ENCODE results near the gene PAPOLB. TPM values are rescaled to one million over a fixed set of nuclear protein-coding genes. Genes with fewer than 3 reads are reported as not detected.
"Not testable (repeated sequence)": the region's sequence is repeated elsewhere in the genome, so short reads cannot be mapped to it uniquely, and the experiment has no call there.

The PAPOLB gene
- total RNA-seq, 5 donors from 2014 or later (not counting 1 experiment from before 2014, with no cell fraction given) = not detected

GRCh38 chr7:4894482-4894881, 32.7 kb upstream of the PAPOLB start:
- Mint-ChIP-seq H3K27me3 (peaks cover 0 to 9% of the 10 kb centered on the region in 2 donors), H3K36me3 (no peaks in the 10 kb centered on the region), H3K4me1 (no peaks in the 10 kb centered on the region), H3K27ac (no peak overlapping the region), H3K9me3 (peaks cover 0 to 7% (median 4%) of the 10 kb centered on the region in 3 donors), H3K4me3 (no peak overlapping the region)
- WGBS (ENCODE audit: insufficient coverage) = 85% methylated on average over 9 of the region's 9 CpGs
- DNase-seq (no peak), ATAC-seq (replicated peaks in 1 of 4) (no peak)
- ChIA-PET CTCF (no interaction called here), POLR2A (no interaction called here)
- Histone ChIP-seq H3K27me3 (replicated peaks in 1 of 2; ENCODE audit: control insufficient read depth in 2 of 2, extremely low read depth in 1 of 2, insufficient read depth in 2 of 2, low read length in 1 of 2) (peaks cover 0 to 16% of the 10 kb centered on the region in 2 experiments), H3K36me3 (ENCODE audit: control insufficient read depth in 2 of 2, extremely low read depth in 1 of 2, insufficient read depth in 1 of 2, low read length in 1 of 2) (no peaks in the 10 kb centered on the region), H3K4me1 (ENCODE audit: control insufficient read depth in 1 of 2, extremely low read depth in 1 of 2, insufficient read depth in 2 of 2, low read length in 2 of 2) (no peaks in the 10 kb centered on the region), H3K4me3 (ENCODE audit: control insufficient read depth in 1 of 2, extremely low read depth in 1 of 2, low read length in 1 of 2) (no peak overlapping the region), H3K9me3 (no peaks in the 10 kb centered on the region), H3K27ac (ENCODE audit: low read length) (no peak overlapping the region)

GRCh38 chr7:4893929-4894475, 32.2 kb upstream of the PAPOLB start:
- Mint-ChIP-seq H3K9me3 (peaks cover 0 to 7% (median 4%) of the 10 kb centered on the region in 3 donors), H3K4me3 (no peak overlapping the region), H3K4me1 (no peaks in the 10 kb centered on the region), H3K27me3 (peaks cover 3 to 9% of the 10 kb centered on the region in 2 donors), H3K27ac (no peak overlapping the region), H3K36me3 (no peaks in the 10 kb centered on the region)
- H3K36me3 ChIP-seq (ENCODE audit: control insufficient read depth in 2 of 2, extremely low read depth in 1 of 2, insufficient read depth in 1 of 2, low read length in 1 of 2) = no peaks in the 10 kb centered on the region
- CTCF ChIA-PET = no interaction called here
- POLR2A ChIA-PET = no interaction called here
- WGBS (ENCODE audit: insufficient coverage) = 73% methylated on average over 4 of the region's 8 CpGs
- H3K27ac ChIP-seq (ENCODE audit: low read length) = no peak overlapping the region
- ATAC-seq (replicated peaks in 1 of 4) = no peak
- no peaks in the 10 kb centered on the region for H3K4me1 ChIP-seq (ENCODE audit: control insufficient read depth in 1 of 2, extremely low read depth in 1 of 2, insufficient read depth in 2 of 2, low read length in 2 of 2)
- peaks cover 0 to 17% of the 10 kb centered on the region in 2 experiments for H3K27me3 ChIP-seq (replicated peaks in 1 of 2; ENCODE audit: control insufficient read depth in 2 of 2, extremely low read depth in 1 of 2, insufficient read depth in 2 of 2, low read length in 1 of 2)
- no peak for DNase-seq
- H3K4me3 ChIP-seq (ENCODE audit: control insufficient read depth in 1 of 2, extremely low read depth in 1 of 2, low read length in 1 of 2) = no peak overlapping the region
- no peaks in the 10 kb centered on the region for H3K9me3 ChIP-seq

GRCh38 chr7:4893188-4893587, 31.4 kb upstream of the PAPOLB start:
- H3K4me1 Mint-ChIP-seq; CTCF ChIA-PET; H3K4me3 ChIP-seq (ENCODE audit: control insufficient read depth in 1 of 2, extremely low read depth in 1 of 2, low read length in 1 of 2); DNase-seq; H3K27me3 Mint-ChIP-seq; H3K36me3 Mint-ChIP-seq; H3K36me3 ChIP-seq (ENCODE audit: control insufficient read depth in 2 of 2, extremely low read depth in 1 of 2, insufficient read depth in 1 of 2, low read length in 1 of 2); POLR2A ChIA-PET; H3K9me3 ChIP-seq; H3K4me1 ChIP-seq (ENCODE audit: control insufficient read depth in 1 of 2, extremely low read depth in 1 of 2, insufficient read depth in 2 of 2, low read length in 2 of 2); H3K27ac ChIP-seq (ENCODE audit: low read length); H3K27ac Mint-ChIP-seq; H3K4me3 Mint-ChIP-seq; H3K9me3 Mint-ChIP-seq; ATAC-seq (replicated peaks in 1 of 4): not testable (repeated sequence)
- H3K27me3 ChIP-seq (replicated peaks in 1 of 2; ENCODE audit: control insufficient read depth in 2 of 2, extremely low read depth in 1 of 2, insufficient read depth in 2 of 2, low read length in 1 of 2) = peaks cover 0 to 23% of the 10 kb centered on the region in 2 experiments
- WGBS (ENCODE audit: insufficient coverage) = 100% methylated on average over 1 of the region's 4 CpGs

- H3K4me3 ChIP-seq (ENCODE audit: control insufficient read depth in 1 of 2, extremely low read depth in 1 of 2, low read length in 1 of 2); DNase-seq; POLR2A ChIA-PET; H3K9me3 Mint-ChIP-seq; CTCF ChIA-PET; H3K27ac Mint-ChIP-seq; H3K36me3 Mint-ChIP-seq; ATAC-seq (replicated peaks in 1 of 4); H3K4me3 Mint-ChIP-seq; H3K4me1 Mint-ChIP-seq; H3K4me1 ChIP-seq (ENCODE audit: control insufficient read depth in 1 of 2, extremely low read depth in 1 of 2, insufficient read depth in 2 of 2, low read length in 2 of 2); H3K36me3 ChIP-seq (ENCODE audit: control insufficient read depth in 2 of 2, extremely low read depth in 1 of 2, insufficient read depth in 1 of 2, low read length in 1 of 2); H3K9me3 ChIP-seq; H3K27ac ChIP-seq (ENCODE audit: low read length): not testable (repeated sequence)
- H3K27me3 Mint-ChIP-seq = peaks cover 8 to 12% of the 10 kb centered on the region in 2 donors
- H3K27me3 ChIP-seq (replicated peaks in 1 of 2; ENCODE audit: control insufficient read depth in 2 of 2, extremely low read depth in 1 of 2, insufficient read depth in 2 of 2, low read length in 1 of 2) = peaks cover 0 to 29% of the 10 kb centered on the region in 2 experiments
- 75% methylated on average over 2 of the region's 2 CpGs for WGBS (ENCODE audit: insufficient coverage)
Measured at GRCh38 chr7:4891522-4891921, 29.7 kb upstream of the PAPOLB start.

GRCh38 chr7:4889682-4890081, 27.9 kb upstream of the PAPOLB start:
- ATAC-seq (replicated peaks in 1 of 4) = no peak
- Mint-ChIP-seq H3K4me1 (no peaks in the 10 kb centered on the region), H3K9me3 (peaks cover 0 to 7% (median 4%) of the 10 kb centered on the region in 3 donors), H3K4me3 (no peak overlapping the region), H3K36me3 (no peaks in the 10 kb centered on the region), H3K27me3 (peaks cover 8 to 15% of the 10 kb centered on the region in 2 donors), H3K27ac (no peak overlapping the region)
- Histone ChIP-seq H3K36me3 (ENCODE audit: control insufficient read depth in 2 of 2, extremely low read depth in 1 of 2, insufficient read depth in 1 of 2, low read length in 1 of 2) (no peaks in the 10 kb centered on the region), H3K27ac (ENCODE audit: low read length) (no peak overlapping the region), H3K27me3 (replicated peaks in 1 of 2; ENCODE audit: control insufficient read depth in 2 of 2, extremely low read depth in 1 of 2, insufficient read depth in 2 of 2, low read length in 1 of 2) (peaks cover 0 to 27% of the 10 kb centered on the region in 2 experiments), H3K9me3 (no peaks in the 10 kb centered on the region), H3K4me3 (ENCODE audit: control insufficient read depth in 1 of 2, extremely low read depth in 1 of 2, low read length in 1 of 2) (no peak overlapping the region), H3K4me1 (ENCODE audit: control insufficient read depth in 1 of 2, extremely low read depth in 1 of 2, insufficient read depth in 2 of 2, low read length in 2 of 2) (no peaks in the 10 kb centered on the region)
- CTCF ChIA-PET = no interaction called here
- WGBS (ENCODE audit: insufficient coverage) = no CpG with 5 or more reads among the region's 1 CpG
- DNase-seq = no peak
- POLR2A ChIA-PET = no interaction called here

GRCh38 chr7:4888161-4888560, 26.3 kb upstream of the PAPOLB start:
- no peak overlapping the region for H3K27ac ChIP-seq (ENCODE audit: low read length)
- peaks cover 0 to 5% (median 0%) of the 10 kb centered on the region in 3 donors for H3K4me1 Mint-ChIP-seq
- no peaks in the 10 kb centered on the region for H3K36me3 Mint-ChIP-seq
- no peaks in the 10 kb centered on the region for H3K36me3 ChIP-seq (ENCODE audit: control insufficient read depth in 2 of 2, extremely low read depth in 1 of 2, insufficient read depth in 1 of 2, low read length in 1 of 2)
- peaks cover 8 to 23% of the 10 kb centered on the region in 2 donors for H3K27me3 Mint-ChIP-seq
- 83% methylated on average over 3 of the region's 3 CpGs for WGBS (ENCODE audit: insufficient coverage)
- no peaks in the 10 kb centered on the region for H3K9me3 ChIP-seq
- no peak overlapping the region for H3K27ac Mint-ChIP-seq
- no peak overlapping the region for H3K4me3 Mint-ChIP-seq
- H3K4me3 ChIP-seq (ENCODE audit: control insufficient read depth in 1 of 2, extremely low read depth in 1 of 2, low read length in 1 of 2) = no peak overlapping the region
- ChIA-PET POLR2A (no interaction called here), CTCF (no interaction called here)
- H3K27me3 ChIP-seq (replicated peaks in 1 of 2; ENCODE audit: control insufficient read depth in 2 of 2, extremely low read depth in 1 of 2, insufficient read depth in 2 of 2, low read length in 1 of 2) = peaks cover 5 to 31% of the 10 kb centered on the region in 2 experiments
- ATAC-seq (replicated peaks in 1 of 4) (no peak), DNase-seq (no peak)
- H3K4me1 ChIP-seq (ENCODE audit: control insufficient read depth in 1 of 2, extremely low read depth in 1 of 2, insufficient read depth in 2 of 2, low read length in 2 of 2) = peaks cover 0 to 4% of the 10 kb centered on the region in 2 experiments
- no peaks in the 10 kb centered on the region for H3K9me3 Mint-ChIP-seq

GRCh38 chr7:4886671-4887070, 24.8 kb upstream of the PAPOLB start:
- H3K27me3 ChIP-seq (replicated peaks in 1 of 2; ENCODE audit: control insufficient read depth in 2 of 2, extremely low read depth in 1 of 2, insufficient read depth in 2 of 2, low read length in 1 of 2) = peaks cover 8 to 43% of the 10 kb centered on the region in 2 experiments
- peaks cover 12 to 17% (median 12%) of the 10 kb centered on the region in 3 donors for H3K4me1 Mint-ChIP-seq
- peaks cover 19 to 35% of the 10 kb centered on the region in 2 donors for H3K27me3 Mint-ChIP-seq
- no peaks in the 10 kb centered on the region for H3K9me3 Mint-ChIP-seq
- no peak overlapping the region for H3K4me3 Mint-ChIP-seq
- no peaks in the 10 kb centered on the region for H3K36me3 Mint-ChIP-seq
- H3K36me3 ChIP-seq (ENCODE audit: control insufficient read depth in 2 of 2, extremely low read depth in 1 of 2, insufficient read depth in 1 of 2, low read length in 1 of 2) = no peaks in the 10 kb centered on the region
- ChIA-PET CTCF (no interaction called here), POLR2A (no interaction called here)
- H3K27ac Mint-ChIP-seq = no peak overlapping the region
- ATAC-seq (replicated peaks in 1 of 4) (no peak), DNase-seq (no peak)
- WGBS (ENCODE audit: insufficient coverage) = no CpG with 5 or more reads among the region's 1 CpG
- no peaks in the 10 kb centered on the region for H3K9me3 ChIP-seq
- peaks cover 0 to 11% of the 10 kb centered on the region in 2 experiments for H3K4me1 ChIP-seq (ENCODE audit: control insufficient read depth in 1 of 2, extremely low read depth in 1 of 2, insufficient read depth in 2 of 2, low read length in 2 of 2)
- no peak overlapping the region for H3K4me3 ChIP-seq (ENCODE audit: control insufficient read depth in 1 of 2, extremely low read depth in 1 of 2, low read length in 1 of 2)
- H3K27ac ChIP-seq (ENCODE audit: low read length) = no peak overlapping the region
